ENCODE results near the gene USP24.

GRCh38 chr1:55224729-55225128 lies 9.6 kb upstream of the USP24 start:
- TF ChIP-seq POLR2A (IDR thresholded peaks at IDR 0.05) (no peak), CTCF (IDR thresholded peaks at IDR 0.05) (no peak), POLR2AphosphoS5 (IDR thresholded peaks at IDR 0.05; ENCODE audit: insufficient read depth in 1 of 2, low read depth in 1 of 2) (no peak)
